ENCODE data around the gene ST6GALNAC5.

The ST6GALNAC5 gene

GRCh38 chr1:77056525-77056924 is 189.2 kb downstream of the ST6GALNAC5 start:
- no peak for DNase-seq

GRCh38 chr1:77057994-77058585 is 190.8 kb downstream of the ST6GALNAC5 start:
- no peak for DNase-seq

- DNase-seq, result no peak
These were observed 192.7 kb downstream of the ST6GALNAC5 start for GRCh38 chr1:77060000-77060399.

GRCh38 chr1:77061162-77061561 is 193.9 kb downstream of the ST6GALNAC5 start:
- no peak for DNase-seq

GRCh38 chr1:77063118-77063517 is 195.8 kb downstream of the ST6GALNAC5 start:
- no peak for DNase-seq

GRCh38 chr1:77064246-77064645 is 197.0 kb downstream of the ST6GALNAC5 start:
- no peak for DNase-seq

GRCh38 chr1:77065693-77066342 is 198.5 kb downstream of the ST6GALNAC5 start:
- no peak for DNase-seq

- DNase-seq, result no peak
These were observed 200.7 kb downstream of the ST6GALNAC5 start for GRCh38 chr1:77068013-77068412.

GRCh38 chr1:77076759-77077158 is 209.5 kb downstream of the ST6GALNAC5 start:
- no peak for DNase-seq

- no peak for DNase-seq
These were observed 214.6 kb downstream of the ST6GALNAC5 start for GRCh38 chr1:77081834-77082233.

- no peak for DNase-seq
These were observed 217.2 kb downstream of the ST6GALNAC5 start for GRCh38 chr1:77084457-77084856.

- no peak for DNase-seq
These were observed 217.8 kb downstream of the ST6GALNAC5 start for GRCh38 chr1:77085109-77085508.

GRCh38 chr1:77089756-77090155 is 222.5 kb downstream of the ST6GALNAC5 start:
- no peak for DNase-seq

GRCh38 chr1:77095236-77095635 is 228.0 kb downstream of the ST6GALNAC5 start:
- DNase-seq, result no peak

- DNase-seq, result no peak
These were observed 229.4 kb downstream of the ST6GALNAC5 start for GRCh38 chr1:77096496-77097255.

- DNase-seq, result no peak
These were observed 233.6 kb downstream of the ST6GALNAC5 start for GRCh38 chr1:77100875-77101274.

- no peak for DNase-seq
These were observed 236.2 kb downstream of the ST6GALNAC5 start for GRCh38 chr1:77103486-77103885.

- no peak for DNase-seq
These were observed 237.4 kb downstream of the ST6GALNAC5 start for GRCh38 chr1:77104672-77105071.
